HEK293 (cell line): ENCODE data around the gene SPTBN1.

Experiments used
- CTCF ChIP-seq: fragments of 450-650 bp; formaldehyde crosslinking; IDR thresholded peaks from 2 replicates; pipeline ENCODE4 v1.5.1; 2016; ENCODE audit warnings: missing biosample characterization, missing genetic modification characterization
- SETDB1 ChIP-seq: IDR thresholded peaks from one replicate; pipeline ENCODE4 v1.6.1; 2017; ENCODE audit warnings: mild to moderate bottlenecking, low read length, moderate library complexity, mixed read lengths; ENCODE audit not compliant: insufficient read length
- ZSCAN23 ChIP-seq: fragments of 450-650 bp; formaldehyde crosslinking; IDR thresholded peaks from 2 replicates; pipeline ENCODE4 v1.5.1; 2016; ENCODE audit warnings: missing biosample characterization, missing genetic modification characterization

- TF ChIP-seq ZSCAN23 (tag by site-specific recombination) (no peak), CTCF (tag by site-specific recombination) (no peak), SETDB1 (no peak)
Measured at GRCh38 chr2:54587171-54588016, 131.3 kb downstream of the SPTBN1 start.
